B cell (primary cell): ENCODE measurements around the gene CNTNAP2.

Source experiments
- CTCF ChIP-seq: fragments of 200-600 bp; IDR thresholded peaks from one replicate; pipeline ENCODE4 v1.8.0; 2022; ENCODE audit warnings: antibody characterized with exemption, mild to moderate bottlenecking
- EZH2 ChIP-seq: IDR thresholded peaks from 2 replicates; pipeline ENCODE4 v1.6.1; 2012; ENCODE audit warnings: borderline replicate concordance, low read depth, mild to moderate bottlenecking, moderate library complexity, low read length; ENCODE audit not compliant: insufficient read depth, poor library complexity, severe bottlenecking

- TF ChIP-seq CTCF: no peak
- no peak for TF ChIP-seq EZH2
Observed at GRCh38 chr7:146735992-146736391, 619.4 kb downstream of the CNTNAP2 start.
